H1 (cell line): Measurements from ENCODE around the gene NDUFB4. TPM values are rescaled to one million over a fixed set of nuclear protein-coding genes. Genes with fewer than 3 reads are reported as not detected.

Source experiments
- BCL11A ChIP-seq, 2 experiments: IDR thresholded peaks; one replicate each; pipeline ENCODE4 v1.6.1; 2011; ENCODE audit warnings: low read depth in 2 of 2, low read length in 2 of 2, mild to moderate bottlenecking in 2 of 2
- SUZ12 ChIP-seq: fragments of 200-600 bp; sonication (generic); IDR thresholded peaks from 2 replicates; pipeline ENCODE4 v1.6.1; 2012; ENCODE audit warnings: mild to moderate bottlenecking, inconsistent platforms, low read length, moderate library complexity, mixed read lengths
- polyA plus RNA-seq, 7 experiments: library from polyadenylated mRNA; depleted of rRNA in 3 of 7; stranded (reverse) in 5 of 7; unstranded in 2 of 7; fragments of >200 nt in 5 of 7; fragments of 200-250 nt in 2 of 7; gene quantifications; 1 replicate in 5 of 7; 2 replicates in 1 of 7; 4 replicates in 1 of 7; pipeline versions ENCODE4 v1.2.1 to v1.2.3, GENCODE V29; 2011 to 2013; ENCODE audit warnings: missing spikeins in 2 of 7, mixed read lengths in 2 of 7
- total RNA-seq: library from RNA; stranded (reverse); fragmentation: NEBNext Ultra II Directional; extraction: Animal tissue kit (Norgen Biotek cat#: 25700); gene quantifications from 2 replicates; pipeline ENCODE4 v1.2.1, GENCODE V29; 2021

Gene NDUFB4
- total and polyA plus RNA-seq, 2 of the 8 experiments (the other 6 are each of a cell fraction or from before 2014, with no cell fraction given) = 184 to 382 TPM

- TF ChIP-seq BCL11A (IDR thresholded peaks at IDR 0.05; ENCODE audit: low read depth in 2 of 2, low read length in 2 of 2) (no peak), SUZ12 (no peak)
- TF ChIP-seq, all 59 proteins: peak for 0
Measured at GRCh38 chr3:120568598-120568997, 27.5 kb upstream of the NDUFB4 start (continued).
